ENCODE data around the gene TPRA1.
"Not testable (repeated sequence)": the region's sequence is repeated elsewhere in the genome, so short reads cannot be mapped to it uniquely, and the experiment has no call there.

The TPRA1 gene

GRCh38 chr3:127536830-127537812 lies 53.4 kb downstream of the TPRA1 start:
- DNase-seq (ENCODE audit: low spot score): no peak

GRCh38 chr3:127535901-127536829 lies 54.4 kb downstream of the TPRA1 start:
- no peak for DNase-seq (ENCODE audit: low spot score)

GRCh38 chr3:127535106-127535785 lies 55.3 kb downstream of the TPRA1 start:
- no peak for DNase-seq (ENCODE audit: low spot score)

GRCh38 chr3:127534564-127534963 lies 56.0 kb downstream of the TPRA1 start:
- DNase-seq (ENCODE audit: low spot score): no peak

- no peak for DNase-seq (ENCODE audit: low spot score)
Measured at GRCh38 chr3:127534161-127534451, 56.4 kb downstream of the TPRA1 start.

- no peak for DNase-seq (ENCODE audit: low spot score)
Measured at GRCh38 chr3:127532561-127533203, 57.9 kb downstream of the TPRA1 start.

GRCh38 chr3:127531821-127532220 lies 58.7 kb downstream of the TPRA1 start:
- DNase-seq (ENCODE audit: low spot score): no peak

GRCh38 chr3:127530863-127531262 lies 59.7 kb downstream of the TPRA1 start:
- DNase-seq (ENCODE audit: low spot score): not testable (repeated sequence)

GRCh38 chr3:127529346-127530188 lies 61.0 kb downstream of the TPRA1 start:
- DNase-seq (ENCODE audit: low spot score): no peak

GRCh38 chr3:127525373-127525772 lies 65.2 kb downstream of the TPRA1 start:
- DNase-seq (ENCODE audit: low spot score): no peak

GRCh38 chr3:127524296-127524896 lies 66.1 kb downstream of the TPRA1 start:
- no peak for DNase-seq (ENCODE audit: low spot score)

Measured in putamen (tissue), 1 donor.